ENCODE measurements around the gene CAMTA1.

The CAMTA1 gene

GRCh38 chr1:7266561-7266960 lies 481.3 kb downstream of the CAMTA1 start:
- DNase-seq (ENCODE audit: low spot score): no peak
- POLR2A ChIA-PET (ENCODE audit: low non-redundant PET): no interaction called here
- H3K27ac ChIP-seq: peak overlapping the region; percentile 92
- no peak for TF ChIP-seq CTCF (conservative IDR thresholded peaks at IDR 0.05; ENCODE audit: low read depth)
- CTCF ChIA-PET: no interaction called here

DNA sequence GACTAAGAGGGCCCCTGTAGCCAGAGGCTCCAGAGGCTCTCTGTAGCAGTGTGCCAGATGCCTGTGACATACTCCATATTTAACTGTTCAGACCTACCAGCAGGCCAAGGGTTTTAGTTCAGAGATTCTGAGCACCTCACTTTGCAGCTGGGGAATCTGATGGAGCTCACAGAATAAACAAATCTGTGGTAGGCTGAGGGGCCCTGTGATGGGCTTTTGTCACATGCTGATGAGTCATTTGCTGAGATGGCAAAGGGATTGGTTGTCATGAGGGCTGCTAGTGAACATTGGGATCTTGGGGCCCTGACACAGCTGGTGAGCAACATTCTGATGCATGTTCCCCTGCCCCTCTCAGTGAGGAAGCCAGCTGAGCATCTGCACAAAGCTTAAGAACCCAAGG lies 482.2 kb downstream of the CAMTA1 start:
- no peak for TF ChIP-seq CTCF (conservative IDR thresholded peaks at IDR 0.05; ENCODE audit: low read depth)
- ChIA-PET POLR2A (ENCODE audit: low non-redundant PET) (no interaction called here), CTCF (no interaction called here)
- DNase-seq (ENCODE audit: low spot score): no peak
- H3K27ac ChIP-seq: no peak overlapping the region

- CTCF ChIA-PET: interaction anchor here (0.6 kb wide), 1 partner anchor 541 kb away, joined by 3 read pairs; no protein-coding TSS in a partner anchor
- no peak for TF ChIP-seq CTCF (conservative IDR thresholded peaks at IDR 0.05; ENCODE audit: low read depth)
- no peak for DNase-seq (ENCODE audit: low spot score)
- H3K27ac ChIP-seq: no peak overlapping the region
- POLR2A ChIA-PET (ENCODE audit: low non-redundant PET): no interaction called here
Observed at GRCh38 chr1:7268983-7269382, 483.7 kb downstream of the CAMTA1 start.

DNA sequence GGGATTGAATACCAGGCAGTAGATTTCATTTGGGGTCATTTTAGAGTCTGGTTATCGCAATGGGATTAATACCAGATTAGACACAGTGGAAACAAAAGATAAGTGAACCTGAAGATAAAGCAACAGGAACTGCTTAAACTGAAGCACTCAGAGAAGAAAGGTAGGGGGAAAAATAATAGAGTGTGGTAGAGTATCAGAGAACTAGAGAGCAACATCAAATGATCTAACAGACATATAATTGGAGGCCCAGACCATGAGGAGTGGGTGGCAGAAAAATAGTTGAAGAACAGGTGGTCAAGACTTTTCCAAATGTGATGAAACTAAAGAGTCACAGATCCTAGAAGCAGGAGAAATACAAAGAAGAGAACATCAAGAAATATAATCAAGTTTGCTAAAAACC lies 484.3 kb downstream of the CAMTA1 start:
- CTCF ChIA-PET: no interaction called here
- no peak for DNase-seq (ENCODE audit: low spot score)
- TF ChIP-seq CTCF (conservative IDR thresholded peaks at IDR 0.05; ENCODE audit: low read depth): no peak
- no peak overlapping the region for H3K27ac ChIP-seq
- POLR2A ChIA-PET (ENCODE audit: low non-redundant PET): no interaction called here

- no peak overlapping the region for H3K27ac ChIP-seq
- DNase-seq (ENCODE audit: low spot score): no peak
- no peak for TF ChIP-seq CTCF (conservative IDR thresholded peaks at IDR 0.05; ENCODE audit: low read depth)
- ChIA-PET POLR2A (ENCODE audit: low non-redundant PET) (no interaction called here), CTCF (no interaction called here)
Observed at GRCh38 chr1:7274256-7274655, 489.0 kb downstream of the CAMTA1 start.

DNA sequence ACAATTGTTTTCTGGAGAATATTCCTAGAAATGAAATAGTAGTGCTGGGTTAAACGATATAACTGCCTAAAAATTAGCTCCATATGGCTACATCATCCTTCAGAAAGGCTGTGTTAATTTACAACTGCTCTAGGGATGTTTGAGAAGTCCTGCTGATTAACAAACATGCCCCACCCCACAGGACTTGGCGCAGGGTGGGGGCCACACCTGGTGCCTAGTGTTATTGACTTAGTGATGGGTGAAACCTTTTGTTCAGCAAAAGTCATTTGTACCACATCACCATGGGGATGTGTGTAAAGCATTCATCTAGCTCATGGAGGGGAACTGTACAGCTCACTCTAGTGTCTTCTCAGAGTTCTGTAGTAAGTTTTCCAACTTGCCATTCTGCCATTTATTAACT lies 492.8 kb downstream of the CAMTA1 start:
- no peak overlapping the region for H3K27ac ChIP-seq
- POLR2A ChIA-PET (ENCODE audit: low non-redundant PET): no interaction called here
- no peak for TF ChIP-seq CTCF (conservative IDR thresholded peaks at IDR 0.05; ENCODE audit: low read depth)
- CTCF ChIA-PET: interaction anchor here (0.5 kb wide), 1 partner anchor 626 kb away, joined by 3 read pairs; no protein-coding TSS in a partner anchor
- no peak for DNase-seq (ENCODE audit: low spot score)
